HG03442 (cell line): Measurements from ENCODE around the gene PCDHB8.
"Not testable (repeated sequence)": the region's sequence is repeated elsewhere in the genome, so short reads cannot be mapped to it uniquely, and the experiment has no call there.

Experiments used
- ATAC-seq: cut with Tn5 transposase; IDR thresholded peaks from one replicate; pipeline ENCODE4 v1.9.1; 2021; ENCODE audit warnings: mild to moderate bottlenecking, moderate library complexity; ENCODE audit not compliant: unreplicated experiment

Gene PCDHB8

GRCh38 chr5:141224844-141225243, 47.3 kb downstream of the PCDHB8 start:
- ATAC-seq = not testable (repeated sequence)

- ATAC-seq = not testable (repeated sequence)
These were observed 47.8 kb downstream of the PCDHB8 start for GRCh38 chr5:141225421-141225820.
